A673 (cell line): ENCODE measurements around the gene TOR4A. TPM values are rescaled to one million over a fixed set of nuclear protein-coding genes. Genes with fewer than 3 reads are reported as not detected.

Source experiments
- Bru-seq: library from RNA; stranded (reverse); fragments of 400-500 nt; gene quantifications from one replicate; lab custom pipeline; 2021; lab: Mats Ljungman, UMichigan
- BruChase-seq, 2 experiments: library from RNA; stranded (reverse); fragments of 400-500 nt; gene quantifications; one replicate each; lab custom pipeline; 2021; lab: Mats Ljungman, UMichigan
- BruUV-seq: library from RNA; stranded (reverse); fragments of 400-500 nt; replicated peaks from 2 replicates; lab custom pipeline; 2021; lab: Mats Ljungman, UMichigan
- CTCF ChIA-PET: fragments of 300-600 bp; sonication (Branson Sonifier 250); formaldehyde crosslinking; loops from one replicate; lab custom pipeline; 2022; ENCODE audit warnings: antibody characterized with exemption; lab: Charles Lee
- POLR2A ChIA-PET: fragments of 300-600 bp; sonication (Branson Sonifier 250); formaldehyde crosslinking; loops from one replicate; lab custom pipeline; 2022; ENCODE audit warnings: antibody characterized with exemption; ENCODE audit not compliant: low non-redundant PET; lab: Charles Lee
- DNase-seq: peaks from one replicate; pipeline ENCODE4 v3.0.0-alpha.2; 2015; ENCODE audit warnings: low spot score
- H3K27ac ChIP-seq: fragments of 200-600 bp; sonication (generic); 2 replicates; pipeline ENCODE4 v1.5.1; 2016; ENCODE audit warnings: mixed run types, low read depth, mild to moderate bottlenecking, mixed read lengths, antibody characterized with exemption, low read length; ENCODE audit not compliant: poor library complexity, severe bottlenecking
- H3K27me3 ChIP-seq: fragments of 200-600 bp; sonication (generic); replicated peaks from 2 replicates; pipeline ENCODE4 v1.6.1; 2017; ENCODE audit warnings: mixed run types, low read depth, mild to moderate bottlenecking, mixed read lengths, antibody characterized with exemption, low read length; ENCODE audit not compliant: insufficient read depth, poor library complexity
- H3K36me3 ChIP-seq: fragments of 200-600 bp; sonication (generic); 2 replicates; pipeline ENCODE4 v1.6.1; 2016; ENCODE audit warnings: mixed run types, mild to moderate bottlenecking, mixed read lengths, antibody characterized with exemption, low read length; ENCODE audit not compliant: insufficient read depth, poor library complexity, severe bottlenecking
- H3K4me1 ChIP-seq: fragments of 200-600 bp; sonication (generic); 2 replicates; pipeline ENCODE4 v1.6.1; 2017; ENCODE audit warnings: mixed run types, mild to moderate bottlenecking, mixed read lengths, antibody characterized with exemption, low read length; ENCODE audit not compliant: insufficient read depth, poor library complexity, severe bottlenecking
- H3K4me3 ChIP-seq: fragments of 200-600 bp; sonication (generic); 2 replicates; pipeline ENCODE4 v1.5.1; 2016; ENCODE audit warnings: low read depth, mixed run types, mild to moderate bottlenecking, mixed read lengths, low read length; ENCODE audit not compliant: poor library complexity, severe bottlenecking
- H3K9me3 ChIP-seq: fragments of 200-600 bp; sonication (generic); 2 replicates; pipeline ENCODE4 v1.6.1; 2016; ENCODE audit warnings: mixed run types, low read depth, mild to moderate bottlenecking, mixed read lengths, antibody characterized with exemption, low read length; ENCODE audit not compliant: poor library complexity, severe bottlenecking
- EZH2 ChIP-seq: fragments of 200-600 bp; sonication (generic); IDR thresholded peaks from 2 replicates; pipeline ENCODE4 v1.6.1; 2017; ENCODE audit warnings: borderline replicate concordance, low read depth, mild to moderate bottlenecking, mixed read lengths, antibody characterized with exemption, low read length; ENCODE audit not compliant: poor library complexity, severe bottlenecking
- intact Hi-C: fragments of 100-400 bp; cut with micrococcal nuclease; formaldehyde crosslinking; loops from one replicate; pipeline ENCODE4 v1.10.0; 2022; ENCODE audit not compliant: unreplicated experiment
- long read RNA-seq: library from polyadenylated mRNA; stranded (forward); transcript quantifications from one replicate; pipeline ENCODE4 v2.0.0, GENCODE V29; 2022
- total RNA-seq: library from RNA; stranded (reverse); gene quantifications from 2 replicates; pipeline ENCODE4 v1.2.3, GENCODE V29; 2021
- TF ChIP-seq, protein P1 (sequence below): fragments of 300-800, 200-600 bp; sonication (generic); conservative IDR thresholded peaks from 2 replicates; pipeline ENCODE4 v1.5.1; 2017; ENCODE audit warnings: low read depth, mild to moderate bottlenecking, antibody characterized with exemption, low read length, moderate library complexity, mixed read lengths

Gene TOR4A
- total RNA-seq (0.82 and 1.4 TPM in 2 replicates), Bru-seq, nascent RNA (percentile 29 among the genes with signal in this experiment), BruChase-seq, experiment 1, labeled RNA remaining after a 2-hour chase (percentile 39 among the genes with signal in this experiment), BruChase-seq, experiment 2, labeled RNA remaining after a 6-hour chase (percentile 48 among the genes with signal in this experiment)
- long read RNA-seq, full-length matches to known transcripts, result 1 of 1 reads
- long read RNA-seq, partial matches to known transcripts, result 0 of 1 reads
- long read RNA-seq, other reads (novel, unspliced or antisense), result 0 of 1 reads

DNA sequence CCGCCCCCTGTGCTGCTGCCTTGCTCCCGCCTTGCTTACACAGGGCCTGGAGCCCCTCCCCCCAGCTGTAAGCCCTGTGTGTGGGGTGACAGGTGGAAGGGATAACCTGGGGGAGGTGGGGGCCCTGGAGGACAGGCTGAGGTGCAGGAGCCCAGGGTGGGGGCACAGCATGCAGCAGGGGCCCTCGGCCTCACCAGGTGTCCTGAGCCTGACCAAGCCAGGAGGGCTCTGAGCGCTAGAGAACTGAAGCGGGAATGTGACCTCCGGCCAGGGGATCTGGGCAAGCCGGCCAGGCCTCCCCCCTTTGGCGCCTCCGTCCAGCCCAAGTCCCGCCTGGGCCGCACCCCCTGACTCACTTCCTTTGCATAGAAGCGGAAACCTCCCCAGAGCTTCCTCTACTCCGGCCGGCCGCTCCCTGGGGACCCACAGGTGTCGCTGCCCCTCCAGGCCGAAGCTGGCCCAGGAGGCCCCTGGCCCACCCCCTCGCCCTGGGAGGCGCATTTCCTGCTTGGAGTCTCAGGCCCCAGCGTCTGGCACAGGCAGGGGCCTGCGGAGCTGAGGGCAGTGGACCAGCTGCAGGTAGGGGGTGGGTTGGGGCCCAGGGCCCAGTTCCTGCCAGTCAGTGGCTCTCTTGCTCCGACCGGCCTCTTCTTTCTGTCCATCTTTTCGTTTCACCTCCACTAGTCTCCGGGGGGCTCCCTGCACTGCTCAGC, at the start of gene TOR4A:
TSS of gene TOR4A (plus strand) at position 398 of the 713 bp plus-strand sequence. CDS start 964 bp downstream, outside the sequence.
- Histone ChIP-seq H3K4me1 (peaks cover 23% of the 10 kb centered on the region), H3K9me3 (no peaks in the 10 kb centered on the region), H3K36me3 (peaks cover 5% of the 10 kb centered on the region), H3K27me3 (no peaks in the 10 kb centered on the region), H3K4me3 (no peak within 1 kb of the TSS), H3K27ac (peak within 1 kb of the TSS; percentile 77)
- TF ChIP-seq, protein P1, sequence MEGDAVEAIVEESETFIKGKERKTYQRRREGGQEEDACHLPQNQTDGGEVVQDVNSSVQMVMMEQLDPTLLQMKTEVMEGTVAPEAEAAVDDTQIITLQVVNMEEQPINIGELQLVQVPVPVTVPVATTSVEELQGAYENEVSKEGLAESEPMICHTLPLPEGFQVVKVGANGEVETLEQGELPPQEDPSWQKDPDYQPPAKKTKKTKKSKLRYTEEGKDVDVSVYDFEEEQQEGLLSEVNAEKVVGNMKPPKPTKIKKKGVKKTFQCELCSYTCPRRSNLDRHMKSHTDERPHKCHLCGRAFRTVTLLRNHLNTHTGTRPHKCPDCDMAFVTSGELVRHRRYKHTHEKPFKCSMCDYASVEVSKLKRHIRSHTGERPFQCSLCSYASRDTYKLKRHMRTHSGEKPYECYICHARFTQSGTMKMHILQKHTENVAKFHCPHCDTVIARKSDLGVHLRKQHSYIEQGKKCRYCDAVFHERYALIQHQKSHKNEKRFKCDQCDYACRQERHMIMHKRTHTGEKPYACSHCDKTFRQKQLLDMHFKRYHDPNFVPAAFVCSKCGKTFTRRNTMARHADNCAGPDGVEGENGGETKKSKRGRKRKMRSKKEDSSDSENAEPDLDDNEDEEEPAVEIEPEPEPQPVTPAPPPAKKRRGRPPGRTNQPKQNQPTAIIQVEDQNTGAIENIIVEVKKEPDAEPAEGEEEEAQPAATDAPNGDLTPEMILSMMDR, result no peak
- TF ChIP-seq EZH2, result no peak
- POLR2A ChIA-PET, result no interaction called here
- DNase-seq, result no peak
- BruUV-seq, result no TSS peak
- intact Hi-C loops, result no loop called here
- CTCF ChIA-PET, result interaction anchor here (1.0 to 1.6 kb wide), 2 partner anchors 9 to 243 kb away, joined by 4 to 6 read pairs; no protein-coding TSS in a partner anchor

DNA sequence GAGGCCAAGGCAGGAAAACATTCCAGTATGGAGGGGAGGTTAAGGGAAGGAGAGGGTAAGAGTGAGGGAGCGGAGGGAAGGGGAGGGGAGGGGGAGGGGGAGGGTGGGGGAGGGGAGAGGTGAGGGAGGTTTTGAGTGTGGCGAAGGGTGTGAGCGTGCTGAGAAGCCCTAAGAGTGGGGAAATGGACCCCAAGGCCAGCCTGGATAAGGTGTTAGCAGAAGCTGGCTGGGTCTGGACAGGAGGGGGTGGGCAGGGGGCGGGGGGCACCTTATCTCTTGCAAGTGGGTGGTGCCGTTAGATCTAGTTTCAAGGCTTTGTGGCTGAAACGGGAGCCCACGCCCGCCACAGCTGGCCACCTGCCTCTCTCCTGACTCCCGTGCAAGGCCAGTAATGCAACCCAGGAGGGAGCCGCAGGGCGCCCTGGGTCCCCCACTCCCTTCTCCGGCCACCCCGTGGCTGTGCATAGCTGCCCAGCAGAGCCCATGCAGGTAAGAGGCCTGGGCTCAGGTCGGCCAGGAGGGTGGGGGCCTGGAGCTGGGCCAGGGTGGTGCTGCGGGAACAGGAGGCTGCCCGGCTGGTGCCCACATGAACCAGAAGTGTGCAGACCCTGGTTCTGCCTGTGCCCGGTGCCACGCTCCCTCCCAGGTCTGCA, 49.5 kb upstream of the TOR4A start:
- no peak for DNase-seq
- no peaks in the 10 kb centered on the region for H3K9me3 ChIP-seq
- H3K4me1 ChIP-seq, result peaks cover 2% of the 10 kb centered on the region
- H3K27ac ChIP-seq, result no peak overlapping the region
- TF ChIP-seq, protein P1, result no peak
- TF ChIP-seq EZH2, result no peak
- no peaks in the 10 kb centered on the region for H3K36me3 ChIP-seq
- BruUV-seq, result no TSS peak
- intact Hi-C loops, result loop anchor here (1.0 kb wide), 1 partner anchor 110 kb away; no protein-coding TSS in a partner anchor
- H3K27me3 ChIP-seq, result no peaks in the 10 kb centered on the region
- H3K4me3 ChIP-seq, result no peak overlapping the region
- ChIA-PET CTCF (interaction anchor here (1.0 to 1.8 kb wide), 4 partner anchors 9 to 181 kb away, joined by 3 to 10 read pairs (median 6); partner anchors contain the start of gene NPDC1), POLR2A (interaction anchor here (1.4 kb wide), 1 partner anchor 12 kb away, joined by 3 read pairs; no protein-coding TSS in a partner anchor)

DNA sequence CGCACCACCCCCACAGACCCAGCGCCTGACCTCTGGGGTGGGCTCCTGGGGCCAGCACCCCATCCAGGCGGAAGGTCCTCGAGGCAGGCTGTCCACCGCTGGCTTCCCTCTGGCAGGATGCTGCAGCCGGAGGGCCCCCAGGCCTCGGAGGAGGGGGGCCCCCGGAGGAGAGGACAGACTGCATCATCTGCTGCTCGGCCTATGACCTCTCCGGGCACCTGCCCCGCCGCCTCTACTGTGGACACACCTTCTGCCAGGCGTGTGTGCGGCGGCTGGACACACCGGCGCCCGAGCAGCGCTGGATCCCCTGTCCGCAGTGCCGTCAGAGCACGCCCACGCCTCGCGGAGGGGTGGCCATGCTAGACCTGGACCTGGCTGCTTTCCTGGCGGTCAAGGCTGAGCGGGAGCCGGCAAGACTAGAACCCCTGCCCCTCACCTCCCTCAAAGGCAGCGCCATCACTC, 49.0 kb upstream of the TOR4A start:
- no peak overlapping the region for H3K4me3 ChIP-seq
- no peak for TF ChIP-seq EZH2
- TF ChIP-seq, protein P1, result no peak
- no peak for DNase-seq
- ChIA-PET CTCF (no interaction called here), POLR2A (no interaction called here)
- H3K36me3 ChIP-seq, result no peaks in the 10 kb centered on the region
- H3K4me1 ChIP-seq, result no peaks in the 10 kb centered on the region
- no peak overlapping the region for H3K27ac ChIP-seq
- BruUV-seq, result no TSS peak
- intact Hi-C loops, result no loop called here
- H3K9me3 ChIP-seq, result no peaks in the 10 kb centered on the region
- H3K27me3 ChIP-seq, result no peaks in the 10 kb centered on the region
